Mammary epithelial cell (primary cell): ENCODE data around the gene SLC27A1.

Experiments
- EZH2 ChIP-seq: IDR thresholded peaks from 2 replicates; pipeline ENCODE4 v1.6.1; 2012; ENCODE audit warnings: low read length, inconsistent platforms, borderline replicate concordance
- TF ChIP-seq, protein P1 (sequence below), 2 donors: IDR thresholded peaks in 1 of 2; conservative IDR thresholded peaks in 1 of 2; 2 replicates each; pipeline ENCODE4 v1.5.1; 2011 to 2012; ENCODE audit warnings: inconsistent platforms in 2 of 2, low read length in 2 of 2, mild to moderate bottlenecking in 2 of 2, control low read depth in 1 of 2, low read depth in 1 of 2; ENCODE audit not compliant: insufficient read depth in 1 of 2; ENCODE audit errors: extremely low read depth in 1 of 2

DNA sequence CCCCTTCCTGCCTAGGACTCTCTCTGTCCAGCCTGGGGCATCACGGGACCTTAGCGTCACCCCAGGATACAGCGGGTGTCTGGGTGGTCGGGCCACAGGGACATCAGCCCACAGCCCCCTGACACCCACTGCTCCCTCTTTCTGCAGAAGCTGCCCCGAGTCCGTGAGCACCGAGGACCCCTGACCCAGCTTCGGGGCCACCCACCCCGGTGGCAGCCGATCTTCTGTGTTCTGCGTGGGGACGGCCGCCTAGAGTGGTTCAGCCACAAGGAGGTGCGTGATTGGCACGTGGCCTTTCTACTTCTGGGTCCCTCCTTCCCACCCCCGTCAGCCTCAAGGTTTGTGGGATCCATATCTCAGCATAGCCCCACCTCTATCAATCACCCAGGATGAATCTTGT is 61.8 kb downstream of the SLC27A1 start:
- TF ChIP-seq, protein P1, sequence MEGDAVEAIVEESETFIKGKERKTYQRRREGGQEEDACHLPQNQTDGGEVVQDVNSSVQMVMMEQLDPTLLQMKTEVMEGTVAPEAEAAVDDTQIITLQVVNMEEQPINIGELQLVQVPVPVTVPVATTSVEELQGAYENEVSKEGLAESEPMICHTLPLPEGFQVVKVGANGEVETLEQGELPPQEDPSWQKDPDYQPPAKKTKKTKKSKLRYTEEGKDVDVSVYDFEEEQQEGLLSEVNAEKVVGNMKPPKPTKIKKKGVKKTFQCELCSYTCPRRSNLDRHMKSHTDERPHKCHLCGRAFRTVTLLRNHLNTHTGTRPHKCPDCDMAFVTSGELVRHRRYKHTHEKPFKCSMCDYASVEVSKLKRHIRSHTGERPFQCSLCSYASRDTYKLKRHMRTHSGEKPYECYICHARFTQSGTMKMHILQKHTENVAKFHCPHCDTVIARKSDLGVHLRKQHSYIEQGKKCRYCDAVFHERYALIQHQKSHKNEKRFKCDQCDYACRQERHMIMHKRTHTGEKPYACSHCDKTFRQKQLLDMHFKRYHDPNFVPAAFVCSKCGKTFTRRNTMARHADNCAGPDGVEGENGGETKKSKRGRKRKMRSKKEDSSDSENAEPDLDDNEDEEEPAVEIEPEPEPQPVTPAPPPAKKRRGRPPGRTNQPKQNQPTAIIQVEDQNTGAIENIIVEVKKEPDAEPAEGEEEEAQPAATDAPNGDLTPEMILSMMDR (conservative IDR thresholded peaks at IDR 0.05 in 1 of 2, IDR thresholded peaks at IDR 0.05 in 1 of 2; ENCODE audit: extremely low read depth in 1 of 2, insufficient read depth in 1 of 2, low read depth in 1 of 2, low read length in 2 of 2): no peak
- no peak for TF ChIP-seq EZH2
